ENCODE data around the gene MROH8.

GRCh38 chr20:37194621-37195417 lies 15.5 kb upstream of the MROH8 start:
- TF ChIP-seq CTCF (IDR thresholded peaks at IDR 0.05) (no peak), POLR2AphosphoS5 (IDR thresholded peaks at IDR 0.05) (no peak), POLR2A (IDR thresholded peaks at IDR 0.05) (no peak)
